Measurements from ENCODE around the gene PFAS. TPM values are rescaled to one million over a fixed set of nuclear protein-coding genes. Genes with fewer than 3 reads are reported as not detected.

PFAS gene
- total and polyA plus RNA-seq, 2 experiments from 2014 or later: 13.6 to 18.8 TPM

- Histone ChIP-seq H3K4me1 (ENCODE audit: insufficient read depth) (no peaks in the 10 kb centered on the region), H3K9me2 (replicated peaks; ENCODE audit: insufficient read depth) (no peaks in the 10 kb centered on the region), H3K9me3 (ENCODE audit: low read depth) (no peaks in the 10 kb centered on the region), H3K4me2 (no peak overlapping the region), H4K20me1 (ENCODE audit: insufficient read depth, poor library complexity, severe bottlenecking) (no peaks in the 10 kb centered on the region), H3K27ac (no peak overlapping the region), H3K27me3 (no peaks in the 10 kb centered on the region), H3K4me3 (no peak overlapping the region), H2AFZ (no peak overlapping the region), H3K36me3 (replicated peaks; ENCODE audit: insufficient read depth, low read depth) (no peaks in the 10 kb centered on the region), H3K79me2 (no peaks in the 10 kb centered on the region)
- DNase-seq (ENCODE audit: low spot score): no peak
- WGBS (ENCODE audit: low lambda C conversion rate, missing lambda C conversion rate): over 99% methylated on average over 9 of the region's 10 CpGs
- no peak for TF ChIP-seq EZH2 (IDR thresholded peaks at IDR 0.05; ENCODE audit: borderline replicate concordance)
- TF ChIP-seq EZH2phosphoT487 (IDR thresholded peaks at IDR 0.05; ENCODE audit: low read depth, severe bottlenecking, unreplicated experiment): no peak
- TF ChIP-seq, protein P1, sequence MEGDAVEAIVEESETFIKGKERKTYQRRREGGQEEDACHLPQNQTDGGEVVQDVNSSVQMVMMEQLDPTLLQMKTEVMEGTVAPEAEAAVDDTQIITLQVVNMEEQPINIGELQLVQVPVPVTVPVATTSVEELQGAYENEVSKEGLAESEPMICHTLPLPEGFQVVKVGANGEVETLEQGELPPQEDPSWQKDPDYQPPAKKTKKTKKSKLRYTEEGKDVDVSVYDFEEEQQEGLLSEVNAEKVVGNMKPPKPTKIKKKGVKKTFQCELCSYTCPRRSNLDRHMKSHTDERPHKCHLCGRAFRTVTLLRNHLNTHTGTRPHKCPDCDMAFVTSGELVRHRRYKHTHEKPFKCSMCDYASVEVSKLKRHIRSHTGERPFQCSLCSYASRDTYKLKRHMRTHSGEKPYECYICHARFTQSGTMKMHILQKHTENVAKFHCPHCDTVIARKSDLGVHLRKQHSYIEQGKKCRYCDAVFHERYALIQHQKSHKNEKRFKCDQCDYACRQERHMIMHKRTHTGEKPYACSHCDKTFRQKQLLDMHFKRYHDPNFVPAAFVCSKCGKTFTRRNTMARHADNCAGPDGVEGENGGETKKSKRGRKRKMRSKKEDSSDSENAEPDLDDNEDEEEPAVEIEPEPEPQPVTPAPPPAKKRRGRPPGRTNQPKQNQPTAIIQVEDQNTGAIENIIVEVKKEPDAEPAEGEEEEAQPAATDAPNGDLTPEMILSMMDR (IDR thresholded peaks at IDR 0.05; ENCODE audit: poor library complexity): no peak
These were observed 15.2 kb downstream of the PFAS start for GRCh38 chr17:8264320-8264719.

- Histone ChIP-seq H3K4me1 (ENCODE audit: insufficient read depth) (no peaks in the 10 kb centered on the region), H3K27ac (no peak overlapping the region), H3K9me2 (replicated peaks; ENCODE audit: insufficient read depth) (no peaks in the 10 kb centered on the region), H2AFZ (no peak overlapping the region), H3K27me3 (no peaks in the 10 kb centered on the region), H3K9me3 (ENCODE audit: low read depth) (no peaks in the 10 kb centered on the region), H3K79me2 (no peaks in the 10 kb centered on the region), H4K20me1 (ENCODE audit: insufficient read depth, poor library complexity, severe bottlenecking) (no peaks in the 10 kb centered on the region), H3K4me3 (no peak overlapping the region), H3K4me2 (no peak overlapping the region), H3K36me3 (replicated peaks; ENCODE audit: insufficient read depth, low read depth) (no peaks in the 10 kb centered on the region)
- TF ChIP-seq EZH2phosphoT487 (IDR thresholded peaks at IDR 0.05; ENCODE audit: low read depth, severe bottlenecking, unreplicated experiment): no peak
- TF ChIP-seq, protein P1 (IDR thresholded peaks at IDR 0.05; ENCODE audit: poor library complexity): no peak
- no peak for TF ChIP-seq EZH2 (IDR thresholded peaks at IDR 0.05; ENCODE audit: borderline replicate concordance)
- no peak for DNase-seq (ENCODE audit: low spot score)
- 99% methylated on average over 18 of the region's 18 CpGs for WGBS (ENCODE audit: low lambda C conversion rate, missing lambda C conversion rate)
These were observed 15.9 kb downstream of the PFAS start for GRCh38 chr17:8264836-8265542.

- H3K9me2 ChIP-seq (replicated peaks; ENCODE audit: insufficient read depth): no peaks in the 10 kb centered on the region
- no peak overlapping the region for H3K27ac ChIP-seq
- TF ChIP-seq, protein P1 (IDR thresholded peaks at IDR 0.05; ENCODE audit: poor library complexity): no peak
- TF ChIP-seq EZH2phosphoT487 (IDR thresholded peaks at IDR 0.05; ENCODE audit: low read depth, severe bottlenecking, unreplicated experiment) (no peak), EZH2 (IDR thresholded peaks at IDR 0.05; ENCODE audit: borderline replicate concordance) (no peak)
- no peaks in the 10 kb centered on the region for H3K27me3 ChIP-seq
- no peaks in the 10 kb centered on the region for H4K20me1 ChIP-seq (ENCODE audit: insufficient read depth, poor library complexity, severe bottlenecking)
- no peak overlapping the region for H2AFZ ChIP-seq
- H3K4me2 ChIP-seq: no peak overlapping the region
- H3K36me3 ChIP-seq (replicated peaks; ENCODE audit: insufficient read depth, low read depth): no peaks in the 10 kb centered on the region
- no peaks in the 10 kb centered on the region for H3K4me1 ChIP-seq (ENCODE audit: insufficient read depth)
- H3K9me3 ChIP-seq (ENCODE audit: low read depth): no peaks in the 10 kb centered on the region
- no peaks in the 10 kb centered on the region for H3K79me2 ChIP-seq
- no peak overlapping the region for H3K4me3 ChIP-seq
- 96% methylated on average over 29 of the region's 29 CpGs for WGBS (ENCODE audit: low lambda C conversion rate, missing lambda C conversion rate)
- DNase-seq (ENCODE audit: low spot score): no peak
These were observed 17.8 kb downstream of the PFAS start for GRCh38 chr17:8266648-8267479.
